Gastrocnemius medialis (tissue), 4 donors: ENCODE data around the gene PPP6R3.

Source experiments
- CTCF ChIP-seq, 5 experiments: fragments of 450-650 bp in 3 of 5; fragments of 200-600 bp in 2 of 5; sonication (generic) in 2 of 5; IDR thresholded peaks in 4 of 5; conservative IDR thresholded peaks in 1 of 5; 1 replicate in 4 of 5; 2 replicates in 1 of 5; pipeline ENCODE4 v1.5.1; 2016 to 2019; ENCODE audit warnings: antibody characterized with exemption in 5 of 5, mild to moderate bottlenecking in 3 of 5, moderate library complexity in 3 of 5
- POLR2A ChIP-seq, 2 donors: fragments of 450-650 bp; IDR thresholded peaks; one replicate each; pipeline ENCODE4 v1.6.1; 2017; ENCODE audit warnings: antibody characterized with exemption in 2 of 2, mild to moderate bottlenecking in 2 of 2, moderate library complexity in 2 of 2

GRCh38 chr11:68545796-68546195 is 85.2 kb downstream of the PPP6R3 start:
- no peak for TF ChIP-seq POLR2A (IDR thresholded peaks at IDR 0.05)
- TF ChIP-seq CTCF (IDR thresholded peaks at IDR 0.05 in 4 of 5, conservative IDR thresholded peaks at IDR 0.05 in 1 of 5), result no peak
